HS-27A (cell line): ENCODE data around the gene TRIM14.
"Not testable (repeated sequence)": the region's sequence is repeated elsewhere in the genome, so short reads cannot be mapped to it uniquely, and the experiment has no call there.

ENCODE experiments used
- DNase-seq: peaks from one replicate; pipeline ENCODE4 v3.0.0-alpha.2; 2012; ENCODE audit warnings: low read depth, missing footprints

Gene TRIM14

GRCh38 chr9:98142182-98142907 lies 23.3 kb upstream of the TRIM14 start:
- no peak for DNase-seq

- no peak for DNase-seq
Measured at GRCh38 chr9:98140503-98140902, 21.5 kb upstream of the TRIM14 start.

GRCh38 chr9:98136489-98136888 lies 17.5 kb upstream of the TRIM14 start:
- DNase-seq: no peak

- DNase-seq: no peak
Measured at GRCh38 chr9:98135938-98136337, 16.9 kb upstream of the TRIM14 start.

- DNase-seq: no peak
Measured at GRCh38 chr9:98135558-98135934, 16.5 kb upstream of the TRIM14 start.

- no peak for DNase-seq
Measured at GRCh38 chr9:98134702-98135557, 15.9 kb upstream of the TRIM14 start.

- no peak for DNase-seq
Measured at GRCh38 chr9:98132806-98133631, 14.0 kb upstream of the TRIM14 start.

- no peak for DNase-seq
Measured at GRCh38 chr9:98132158-98132557, 13.1 kb upstream of the TRIM14 start.

GRCh38 chr9:98130576-98131228 lies 11.7 kb upstream of the TRIM14 start:
- DNase-seq: no peak

- not testable (repeated sequence) for DNase-seq
Measured at GRCh38 chr9:98130060-98130459, 11.0 kb upstream of the TRIM14 start.

GRCh38 chr9:98129451-98129881 lies 10.4 kb upstream of the TRIM14 start:
- DNase-seq: no peak

- no peak for DNase-seq
Measured at GRCh38 chr9:98128316-98128715, 9.3 kb upstream of the TRIM14 start.

GRCh38 chr9:98127226-98127625 lies 8.2 kb upstream of the TRIM14 start:
- no peak for DNase-seq

- DNase-seq: no peak
Measured at GRCh38 chr9:98124637-98125426, 5.8 kb upstream of the TRIM14 start.

GRCh38 chr9:98124091-98124490 lies 5.1 kb upstream of the TRIM14 start:
- not testable (repeated sequence) for DNase-seq

- no peak for DNase-seq
Measured at GRCh38 chr9:98121058-98121457, 2.0 kb upstream of the TRIM14 start.

GRCh38 chr9:98120476-98120875 lies 1.5 kb upstream of the TRIM14 start:
- DNase-seq: no peak

- no peak for DNase-seq
Measured at GRCh38 chr9:98117984-98118639, 910 bp downstream of the TRIM14 start.

GRCh38 chr9:98117097-98117496 lies 1.9 kb downstream of the TRIM14 start:
- DNase-seq: not testable (repeated sequence)

GRCh38 chr9:98109052-98109451 lies 10.0 kb downstream of the TRIM14 start:
- no peak for DNase-seq
